GM21737 (cell line): ENCODE data around the gene KCNS3.
"Not testable (repeated sequence)": the region's sequence is repeated elsewhere in the genome, so short reads cannot be mapped to it uniquely, and the experiment has no call there.

ENCODE experiments used
- ATAC-seq: cut with Tn5 transposase; IDR thresholded peaks from one replicate; pipeline ENCODE4 v1.9.1; 2021; ENCODE audit warnings: mild to moderate bottlenecking, moderate library complexity; ENCODE audit not compliant: unreplicated experiment

The KCNS3 gene

GRCh38 chr2:17940091-17940630 is 61.7 kb downstream of the KCNS3 start:
- no peak for ATAC-seq

DNA sequence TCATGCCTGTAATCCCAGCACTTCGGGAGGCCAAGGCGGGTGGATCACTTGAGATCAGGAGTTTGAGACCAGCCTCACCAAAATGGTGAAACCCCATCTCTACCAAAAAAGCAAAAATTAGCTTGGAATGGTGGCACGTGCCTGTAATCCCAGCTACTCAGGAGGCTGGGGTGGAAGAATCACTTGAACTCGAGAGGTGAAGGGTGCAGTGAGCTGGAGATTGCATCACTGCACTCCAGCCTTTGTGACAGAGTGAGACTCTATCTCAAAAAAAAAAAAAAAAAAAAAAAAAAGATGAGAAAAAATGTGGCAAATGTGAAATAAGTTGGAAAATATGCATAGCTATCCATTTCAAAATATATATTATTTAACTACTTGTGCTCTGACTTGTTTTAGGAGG is 65.0 kb downstream of the KCNS3 start:
- no peak for ATAC-seq

DNA sequence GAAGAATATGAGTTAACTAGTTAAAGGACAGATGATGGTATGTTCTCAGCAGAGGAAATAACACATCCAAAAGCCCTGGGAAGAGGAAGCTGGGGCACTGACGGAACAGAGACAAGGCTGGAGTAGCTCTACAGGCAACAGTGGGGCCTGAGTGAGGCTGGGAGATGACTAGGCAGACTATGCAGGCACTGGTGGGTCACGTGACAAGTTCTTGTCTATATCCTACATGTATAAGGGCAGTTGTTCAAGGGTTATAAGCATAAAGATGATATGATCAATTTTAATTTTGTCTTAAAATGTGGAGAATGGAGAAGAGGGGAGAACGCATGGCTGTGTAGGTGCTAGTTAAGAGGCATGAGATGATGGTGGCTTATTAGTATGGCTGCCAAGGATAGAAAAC is 68.6 kb downstream of the KCNS3 start:
- ATAC-seq: no peak

DNA sequence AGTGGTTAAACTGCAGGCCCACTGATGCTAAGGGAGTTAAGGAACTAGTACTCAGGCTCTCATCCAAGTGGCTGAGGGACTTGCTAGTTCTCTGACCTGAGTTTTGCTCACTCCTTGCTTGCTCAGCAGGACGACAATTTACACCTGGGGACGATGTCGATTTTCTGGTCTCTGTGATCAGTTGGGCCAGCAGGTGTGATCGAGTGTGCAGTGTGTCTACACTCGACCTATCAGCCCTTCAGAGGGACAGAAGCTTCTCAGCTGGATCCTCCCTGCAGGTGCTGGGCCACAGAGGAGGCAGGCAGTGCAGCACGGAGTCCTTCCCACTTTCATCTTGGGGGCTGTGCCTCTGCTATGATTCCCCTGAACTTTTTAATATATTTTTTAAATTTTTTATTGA is 71.5 kb downstream of the KCNS3 start:
- no peak for ATAC-seq

GRCh38 chr2:17951563-17951962 is 73.1 kb downstream of the KCNS3 start:
- no peak for ATAC-seq

GRCh38 chr2:17958466-17959092 is 80.1 kb downstream of the KCNS3 start:
- ATAC-seq: no peak

DNA sequence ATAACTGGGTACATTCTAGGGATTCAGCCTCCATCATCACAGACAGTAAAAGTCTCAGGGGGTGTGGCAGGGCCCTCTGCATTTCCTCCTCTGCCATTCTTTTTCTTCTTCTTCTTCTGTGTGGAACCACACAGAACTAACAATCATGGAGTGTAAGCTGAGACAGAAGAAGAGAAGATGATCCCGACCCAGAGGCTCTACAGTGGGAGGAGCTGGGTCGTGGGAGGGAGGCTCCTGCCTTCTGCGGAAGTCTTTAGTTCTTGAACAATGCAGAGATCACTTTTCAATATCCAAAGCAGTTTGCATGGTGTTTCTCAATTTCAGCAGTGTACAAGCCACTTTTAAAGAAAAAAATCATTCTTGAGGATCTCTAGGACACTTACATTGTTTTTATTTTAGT is 80.9 kb downstream of the KCNS3 start:
- no peak for ATAC-seq

GRCh38 chr2:17959833-17960232 is 81.4 kb downstream of the KCNS3 start:
- ATAC-seq: no peak

- ATAC-seq: no peak
Measured at GRCh38 chr2:17960925-17961324, 82.5 kb downstream of the KCNS3 start.

- no peak for ATAC-seq
Measured at GRCh38 chr2:17961789-17962188, 83.3 kb downstream of the KCNS3 start.

GRCh38 chr2:17962876-17963275 is 84.4 kb downstream of the KCNS3 start:
- no peak for ATAC-seq

DNA sequence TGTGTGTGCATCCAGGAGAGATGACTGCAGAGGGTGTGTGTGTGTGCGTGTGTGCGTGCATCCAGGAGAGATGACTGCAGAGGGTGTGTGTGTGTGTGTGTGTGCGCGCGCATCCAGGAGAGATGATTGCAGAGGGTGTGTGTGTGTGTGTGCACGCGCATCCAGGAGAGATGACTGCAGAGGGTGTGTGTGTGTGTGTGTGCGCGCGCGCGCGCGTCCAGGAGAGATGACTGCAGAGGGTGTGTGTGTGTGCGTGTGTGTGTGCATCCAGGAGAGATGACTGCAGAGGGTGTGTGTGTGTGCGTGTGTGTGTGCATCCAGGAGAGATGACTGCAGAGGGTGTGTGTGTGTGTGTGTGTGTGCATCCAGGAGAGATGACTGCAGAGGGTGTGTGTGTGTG is 85.1 kb downstream of the KCNS3 start:
- not testable (repeated sequence) for ATAC-seq

DNA sequence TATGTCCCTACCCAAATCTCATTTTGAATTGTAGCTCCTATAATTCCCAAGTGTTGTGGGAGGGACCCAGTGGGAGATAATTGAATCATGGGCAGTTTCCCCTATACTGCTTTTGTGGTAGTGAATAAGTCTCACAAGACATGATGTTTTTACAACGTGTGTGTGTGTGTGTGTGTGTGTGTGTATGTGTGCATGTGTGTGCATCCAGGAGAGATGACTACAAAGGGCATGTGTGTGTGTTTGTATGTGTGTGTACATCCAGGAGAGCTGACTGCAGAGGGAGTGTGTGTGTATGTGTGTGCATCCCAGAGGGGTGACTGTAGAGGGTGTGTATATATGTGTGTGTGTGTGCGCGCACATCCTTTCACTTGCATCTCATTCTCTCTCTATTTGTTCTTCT is 86.7 kb downstream of the KCNS3 start:
- no peak for ATAC-seq

DNA sequence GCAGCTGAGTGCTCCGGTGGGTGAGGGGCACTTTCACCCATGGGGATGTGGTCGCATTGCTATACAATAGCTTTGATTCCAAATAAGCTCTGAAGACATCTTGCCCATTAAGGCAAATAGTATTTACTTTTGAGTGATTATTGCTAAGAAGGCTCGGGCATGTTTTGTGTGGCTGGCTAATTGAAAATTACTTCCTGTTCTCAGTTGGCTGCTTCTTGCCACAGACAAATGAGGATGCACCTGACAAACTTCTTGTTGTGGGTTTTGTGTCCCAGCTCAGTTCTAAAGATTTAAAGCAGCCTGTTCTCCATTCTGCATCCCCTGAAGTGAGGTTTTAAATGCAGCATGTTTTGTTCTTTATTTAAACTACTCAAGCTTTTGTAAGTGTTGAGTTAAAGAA is 88.3 kb downstream of the KCNS3 start:
- ATAC-seq: no peak

GRCh38 chr2:17969661-17970060 is 91.2 kb downstream of the KCNS3 start:
- no peak for ATAC-seq

- ATAC-seq: no peak
Measured at GRCh38 chr2:17971531-17972125, 93.2 kb downstream of the KCNS3 start.

- no peak for ATAC-seq
Measured at GRCh38 chr2:17972991-17973390, 94.5 kb downstream of the KCNS3 start.

GRCh38 chr2:17975401-17975800 is 96.9 kb downstream of the KCNS3 start:
- ATAC-seq: no peak

DNA sequence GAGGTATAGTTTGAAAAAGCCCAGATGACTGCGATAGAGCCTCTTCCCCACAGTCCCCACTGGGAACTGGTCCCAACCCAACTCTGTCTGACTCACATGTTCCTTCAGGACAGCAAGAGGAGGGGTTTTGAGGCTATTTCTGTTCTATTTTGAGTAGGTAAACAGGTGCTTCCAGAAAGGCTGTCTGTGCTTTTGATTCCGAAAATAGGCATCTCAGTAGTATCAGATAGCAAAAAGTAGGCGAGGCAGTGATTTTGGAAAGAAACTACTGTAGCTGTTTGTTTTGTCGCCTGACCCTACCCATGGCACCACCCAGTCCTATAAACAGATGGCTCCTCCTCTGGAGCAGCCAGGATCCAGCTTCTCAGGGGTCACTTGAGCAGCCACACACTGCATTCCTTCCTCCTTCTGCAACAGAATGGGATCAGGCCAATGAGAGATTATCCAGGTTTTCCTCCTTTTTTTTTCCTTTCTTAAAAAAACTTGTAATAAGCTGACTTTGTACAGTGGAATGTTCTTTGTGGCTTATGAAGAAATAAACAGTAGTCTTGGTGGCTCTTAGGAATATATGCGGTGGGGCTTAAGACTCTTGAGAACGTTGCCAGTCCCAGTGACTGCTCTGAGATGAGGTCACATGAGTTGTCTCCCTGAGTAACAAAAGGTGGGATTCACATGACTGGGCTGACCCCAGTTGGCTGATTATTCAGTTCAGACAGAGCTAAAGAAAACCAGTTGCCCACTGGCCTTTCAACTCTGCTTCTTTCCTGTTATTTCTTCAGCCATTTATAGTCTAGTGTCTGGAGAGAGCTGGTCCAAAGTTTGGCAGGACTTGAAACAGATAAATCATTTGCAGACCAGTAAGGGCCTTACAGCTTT is 98.6 kb downstream of the KCNS3 start:
- ATAC-seq: no peak

- no peak for ATAC-seq
Measured at GRCh38 chr2:17979707-17980106, 101.2 kb downstream of the KCNS3 start.

DNA sequence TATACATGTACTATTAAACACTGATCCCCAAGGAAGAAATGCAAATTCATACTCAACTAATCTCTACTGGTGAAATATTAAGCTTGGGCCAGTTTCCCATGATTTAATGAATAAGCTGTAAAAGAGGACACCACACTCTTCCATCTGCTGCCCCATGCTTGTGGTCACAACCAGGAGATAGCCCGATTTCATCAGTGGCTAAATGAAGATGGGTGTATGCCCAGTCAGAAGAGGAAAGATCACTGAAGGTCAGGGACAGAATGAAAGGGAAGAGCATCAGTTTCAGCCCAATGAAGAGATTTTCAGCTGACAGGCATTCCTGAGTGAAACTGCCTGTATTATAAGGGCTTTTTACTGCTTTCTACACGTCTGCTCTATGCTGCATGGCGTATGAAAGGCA is 103.5 kb downstream of the KCNS3 start:
- ATAC-seq: no peak
